Measurements from ENCODE around the gene ARHGAP45. TPM values are rescaled to one million over a fixed set of nuclear protein-coding genes. Genes with fewer than 3 reads are reported as not detected.

The ARHGAP45 gene
- total RNA-seq, 1 donor = 0.18 TPM

GRCh38 chr19:1088416-1089010, 21.5 kb downstream of the ARHGAP45 start:
- no peak for DNase-seq (ENCODE audit: low read depth)
- TF ChIP-seq CTCF (IDR thresholded peaks at IDR 0.05; ENCODE audit: insufficient read depth, low read length) = no peak
- H3K4me3 ChIP-seq (ENCODE audit: low read depth, low read length) = no peak overlapping the region

GRCh38 chr19:1089126-1089771, 22.3 kb downstream of the ARHGAP45 start:
- no peak for TF ChIP-seq CTCF (IDR thresholded peaks at IDR 0.05; ENCODE audit: insufficient read depth, low read length)
- H3K4me3 ChIP-seq (ENCODE audit: low read depth, low read length) = no peak overlapping the region
- no peak for DNase-seq (ENCODE audit: low read depth)

- no peak for DNase-seq (ENCODE audit: low read depth)
- TF ChIP-seq CTCF (IDR thresholded peaks at IDR 0.05; ENCODE audit: insufficient read depth, low read length) = no peak
- H3K4me3 ChIP-seq (ENCODE audit: low read depth, low read length) = no peak overlapping the region
Measured at GRCh38 chr19:1089891-1090290, 22.9 kb downstream of the ARHGAP45 start.

GRCh38 chr19:1090731-1091543, 24.0 kb downstream of the ARHGAP45 start:
- no peak overlapping the region for H3K4me3 ChIP-seq (ENCODE audit: low read depth, low read length)
- TF ChIP-seq CTCF (IDR thresholded peaks at IDR 0.05; ENCODE audit: insufficient read depth, low read length) = no peak
- no peak for DNase-seq (ENCODE audit: low read depth)

GRCh38 chr19:1091544-1092175, 24.7 kb downstream of the ARHGAP45 start:
- DNase-seq (ENCODE audit: low read depth) = no peak
- H3K4me3 ChIP-seq (ENCODE audit: low read depth, low read length) = no peak overlapping the region
- TF ChIP-seq CTCF (IDR thresholded peaks at IDR 0.05; ENCODE audit: insufficient read depth, low read length) = no peak

GRCh38 chr19:1093330-1093729, 26.4 kb downstream of the ARHGAP45 start:
- no peak for DNase-seq (ENCODE audit: low read depth)
- H3K4me3 ChIP-seq (ENCODE audit: low read depth, low read length) = peak overlapping the region; percentile 87
- TF ChIP-seq CTCF (IDR thresholded peaks at IDR 0.05; ENCODE audit: insufficient read depth, low read length) = no peak
